ENCODE results near the gene SNCB.

The SNCB gene

GRCh38 chr5:176612008-176612407 lies 18.3 kb downstream of the SNCB start:
- no peaks in the 10 kb centered on the region for H3K4me1 ChIP-seq (ENCODE audit: control insufficient read depth in 1 of 2, insufficient read depth in 2 of 2, low read length in 2 of 2)
- H3K9ac ChIP-seq (ENCODE audit: low read depth in 1 of 2, low read length in 2 of 2): no peak overlapping the region
- no peaks in the 10 kb centered on the region for H3K9me3 ChIP-seq (ENCODE audit: control insufficient read depth in 1 of 2, low read length in 2 of 2)
- H3K36me3 ChIP-seq (ENCODE audit: control insufficient read depth in 1 of 2, insufficient read depth in 2 of 2, low read length in 2 of 2): no peaks in the 10 kb centered on the region
- H3K4me3 ChIP-seq (ENCODE audit: low read depth in 1 of 2, low read length in 2 of 2): no peak overlapping the region
- H3K27me3 ChIP-seq (ENCODE audit: control insufficient read depth in 1 of 2, insufficient read depth in 2 of 2, low read length in 2 of 2): peaks cover 19 to 23% of the 10 kb centered on the region in 2 donors
- no peak overlapping the region for H3K27ac ChIP-seq (ENCODE audit: low read depth, low read length)

GRCh38 chr5:176611435-176611834 lies 18.9 kb downstream of the SNCB start:
- H3K36me3 ChIP-seq (ENCODE audit: control insufficient read depth in 1 of 2, insufficient read depth in 2 of 2, low read length in 2 of 2): no peaks in the 10 kb centered on the region
- no peak overlapping the region for H3K9ac ChIP-seq (ENCODE audit: low read depth in 1 of 2, low read length in 2 of 2)
- no peak overlapping the region for H3K27ac ChIP-seq (ENCODE audit: low read depth, low read length)
- H3K27me3 ChIP-seq (ENCODE audit: control insufficient read depth in 1 of 2, insufficient read depth in 2 of 2, low read length in 2 of 2): peaks cover 19 to 23% of the 10 kb centered on the region in 2 donors
- no peak overlapping the region for H3K4me3 ChIP-seq (ENCODE audit: low read depth in 1 of 2, low read length in 2 of 2)
- no peaks in the 10 kb centered on the region for H3K9me3 ChIP-seq (ENCODE audit: control insufficient read depth in 1 of 2, low read length in 2 of 2)
- H3K4me1 ChIP-seq (ENCODE audit: control insufficient read depth in 1 of 2, insufficient read depth in 2 of 2, low read length in 2 of 2): no peaks in the 10 kb centered on the region

GRCh38 chr5:176610435-176610773 lies 19.9 kb downstream of the SNCB start:
- Histone ChIP-seq H3K4me3 (ENCODE audit: low read depth in 1 of 2, low read length in 2 of 2) (peak overlapping the region; percentile 50 to 73), H3K9ac (ENCODE audit: low read depth in 1 of 2, low read length in 2 of 2) (no peak overlapping the region), H3K27ac (ENCODE audit: low read depth, low read length) (no peak overlapping the region), H3K9me3 (ENCODE audit: control insufficient read depth in 1 of 2, low read length in 2 of 2) (no peaks in the 10 kb centered on the region), H3K4me1 (ENCODE audit: control insufficient read depth in 1 of 2, insufficient read depth in 2 of 2, low read length in 2 of 2) (no peaks in the 10 kb centered on the region), H3K36me3 (ENCODE audit: control insufficient read depth in 1 of 2, insufficient read depth in 2 of 2, low read length in 2 of 2) (no peaks in the 10 kb centered on the region), H3K27me3 (ENCODE audit: control insufficient read depth in 1 of 2, insufficient read depth in 2 of 2, low read length in 2 of 2) (peaks cover 19 to 23% of the 10 kb centered on the region in 2 donors)

GRCh38 chr5:176609724-176610434 lies 20.5 kb downstream of the SNCB start, which contains the start of gene GPRIN1:
GPRIN1 (minus strand) TSS chr5:176610156; CDS start chr5:176599834, 10,322 bp downstream.
- H3K4me3 ChIP-seq (ENCODE audit: low read depth in 1 of 2, low read length in 2 of 2): peak within 1 kb of the TSS; percentile 50 to 73
- H3K27ac ChIP-seq (ENCODE audit: low read depth, low read length): no peak within 1 kb of the TSS
- H3K9ac ChIP-seq (ENCODE audit: low read depth in 1 of 2, low read length in 2 of 2): no peak within 1 kb of the TSS
- no peaks in the 10 kb centered on the region for H3K9me3 ChIP-seq (ENCODE audit: control insufficient read depth in 1 of 2, low read length in 2 of 2)
- H3K27me3 ChIP-seq (ENCODE audit: control insufficient read depth in 1 of 2, insufficient read depth in 2 of 2, low read length in 2 of 2): peaks cover 19 to 23% of the 10 kb centered on the region in 2 donors
- no peaks in the 10 kb centered on the region for H3K36me3 ChIP-seq (ENCODE audit: control insufficient read depth in 1 of 2, insufficient read depth in 2 of 2, low read length in 2 of 2)
- no peaks in the 10 kb centered on the region for H3K4me1 ChIP-seq (ENCODE audit: control insufficient read depth in 1 of 2, insufficient read depth in 2 of 2, low read length in 2 of 2)

- no peaks in the 10 kb centered on the region for H3K9me3 ChIP-seq (ENCODE audit: control insufficient read depth in 1 of 2, low read length in 2 of 2)
- H3K9ac ChIP-seq (ENCODE audit: low read depth in 1 of 2, low read length in 2 of 2): no peak overlapping the region
- no peak overlapping the region for H3K27ac ChIP-seq (ENCODE audit: low read depth, low read length)
- H3K36me3 ChIP-seq (ENCODE audit: control insufficient read depth in 1 of 2, insufficient read depth in 2 of 2, low read length in 2 of 2): no peaks in the 10 kb centered on the region
- peak overlapping the region in 1 of 2 donors; percentile 53 for H3K4me3 ChIP-seq (ENCODE audit: low read depth in 1 of 2, low read length in 2 of 2)
- peaks cover 19 to 23% of the 10 kb centered on the region in 2 donors for H3K27me3 ChIP-seq (ENCODE audit: control insufficient read depth in 1 of 2, insufficient read depth in 2 of 2, low read length in 2 of 2)
- H3K4me1 ChIP-seq (ENCODE audit: control insufficient read depth in 1 of 2, insufficient read depth in 2 of 2, low read length in 2 of 2): no peaks in the 10 kb centered on the region
These were observed 21.2 kb downstream of the SNCB start for GRCh38 chr5:176608937-176609723.

- H3K4me3 ChIP-seq (ENCODE audit: low read depth in 1 of 2, low read length in 2 of 2): no peak overlapping the region
- no peaks in the 10 kb centered on the region for H3K4me1 ChIP-seq (ENCODE audit: control insufficient read depth in 1 of 2, insufficient read depth in 2 of 2, low read length in 2 of 2)
- H3K36me3 ChIP-seq (ENCODE audit: control insufficient read depth in 1 of 2, insufficient read depth in 2 of 2, low read length in 2 of 2): no peaks in the 10 kb centered on the region
- H3K9me3 ChIP-seq (ENCODE audit: control insufficient read depth in 1 of 2, low read length in 2 of 2): no peaks in the 10 kb centered on the region
- no peak overlapping the region for H3K27ac ChIP-seq (ENCODE audit: low read depth, low read length)
- H3K9ac ChIP-seq (ENCODE audit: low read depth in 1 of 2, low read length in 2 of 2): no peak overlapping the region
- H3K27me3 ChIP-seq (ENCODE audit: control insufficient read depth in 1 of 2, insufficient read depth in 2 of 2, low read length in 2 of 2): peaks cover 19 to 23% of the 10 kb centered on the region in 2 donors
These were observed 22.1 kb downstream of the SNCB start for GRCh38 chr5:176608142-176608705.

GRCh38 chr5:176606875-176607274 lies 23.5 kb downstream of the SNCB start:
- Histone ChIP-seq H3K36me3 (ENCODE audit: control insufficient read depth in 1 of 2, insufficient read depth in 2 of 2, low read length in 2 of 2) (no peaks in the 10 kb centered on the region), H3K27me3 (ENCODE audit: control insufficient read depth in 1 of 2, insufficient read depth in 2 of 2, low read length in 2 of 2) (peaks cover 8 to 15% of the 10 kb centered on the region in 2 donors), H3K4me1 (ENCODE audit: control insufficient read depth in 1 of 2, insufficient read depth in 2 of 2, low read length in 2 of 2) (no peaks in the 10 kb centered on the region), H3K9ac (ENCODE audit: low read depth in 1 of 2, low read length in 2 of 2) (no peak overlapping the region), H3K9me3 (ENCODE audit: control insufficient read depth in 1 of 2, low read length in 2 of 2) (no peaks in the 10 kb centered on the region), H3K4me3 (ENCODE audit: low read depth in 1 of 2, low read length in 2 of 2) (no peak overlapping the region), H3K27ac (ENCODE audit: low read depth, low read length) (no peak overlapping the region)

- Histone ChIP-seq H3K27ac (ENCODE audit: low read depth, low read length) (no peak overlapping the region), H3K36me3 (ENCODE audit: control insufficient read depth in 1 of 2, insufficient read depth in 2 of 2, low read length in 2 of 2) (no peaks in the 10 kb centered on the region), H3K27me3 (ENCODE audit: control insufficient read depth in 1 of 2, insufficient read depth in 2 of 2, low read length in 2 of 2) (peaks cover 4 to 14% of the 10 kb centered on the region in 2 donors), H3K9ac (ENCODE audit: low read depth in 1 of 2, low read length in 2 of 2) (no peak overlapping the region), H3K4me3 (ENCODE audit: low read depth in 1 of 2, low read length in 2 of 2) (no peak overlapping the region), H3K4me1 (ENCODE audit: control insufficient read depth in 1 of 2, insufficient read depth in 2 of 2, low read length in 2 of 2) (no peaks in the 10 kb centered on the region), H3K9me3 (ENCODE audit: control insufficient read depth in 1 of 2, low read length in 2 of 2) (no peaks in the 10 kb centered on the region)
These were observed 24.3 kb downstream of the SNCB start for GRCh38 chr5:176606032-176606431.

GRCh38 chr5:176603091-176603490 lies 27.2 kb downstream of the SNCB start:
- Histone ChIP-seq H3K27ac (ENCODE audit: low read depth, low read length) (no peak overlapping the region), H3K4me1 (ENCODE audit: control insufficient read depth in 1 of 2, insufficient read depth in 2 of 2, low read length in 2 of 2) (no peaks in the 10 kb centered on the region), H3K36me3 (ENCODE audit: control insufficient read depth in 1 of 2, insufficient read depth in 2 of 2, low read length in 2 of 2) (no peaks in the 10 kb centered on the region), H3K9me3 (ENCODE audit: control insufficient read depth in 1 of 2, low read length in 2 of 2) (no peaks in the 10 kb centered on the region), H3K9ac (ENCODE audit: low read depth in 1 of 2, low read length in 2 of 2) (no peak overlapping the region), H3K27me3 (ENCODE audit: control insufficient read depth in 1 of 2, insufficient read depth in 2 of 2, low read length in 2 of 2) (peaks cover 0 to 4% of the 10 kb centered on the region in 2 donors), H3K4me3 (ENCODE audit: low read depth in 1 of 2, low read length in 2 of 2) (no peak overlapping the region)

- Histone ChIP-seq H3K4me3 (ENCODE audit: low read depth in 1 of 2, low read length in 2 of 2) (no peak overlapping the region), H3K27ac (ENCODE audit: low read depth, low read length) (no peak overlapping the region), H3K36me3 (ENCODE audit: control insufficient read depth in 1 of 2, insufficient read depth in 2 of 2, low read length in 2 of 2) (no peaks in the 10 kb centered on the region), H3K9me3 (ENCODE audit: control insufficient read depth in 1 of 2, low read length in 2 of 2) (no peaks in the 10 kb centered on the region), H3K4me1 (ENCODE audit: control insufficient read depth in 1 of 2, insufficient read depth in 2 of 2, low read length in 2 of 2) (no peaks in the 10 kb centered on the region), H3K27me3 (ENCODE audit: control insufficient read depth in 1 of 2, insufficient read depth in 2 of 2, low read length in 2 of 2) (peaks cover 0 to 9% of the 10 kb centered on the region in 2 donors), H3K9ac (ENCODE audit: low read depth in 1 of 2, low read length in 2 of 2) (no peak overlapping the region)
These were observed 28.3 kb downstream of the SNCB start for GRCh38 chr5:176601901-176602482.
